NB4 (cell line): ENCODE measurements around the gene IRF5.

Experiments
- DNase-seq: peaks from one replicate; pipeline ENCODE4 v3.0.0; 2010; ENCODE audit warnings: low read depth
- H3K4me3 ChIP-seq: one replicate; pipeline ENCODE4 v1.5.1; 2011; ENCODE audit warnings: mild to moderate bottlenecking, low read depth, low read length, moderate library complexity
- CTCF ChIP-seq: IDR thresholded peaks from one replicate; pipeline ENCODE4 v1.5.1; 2012; ENCODE audit warnings: low read depth, low read length
- MAX ChIP-seq: IDR thresholded peaks from 2 replicates; pipeline ENCODE4 v1.6.1; 2011; ENCODE audit warnings: low read depth, low read length
- MYC ChIP-seq: IDR thresholded peaks from 2 replicates; pipeline ENCODE4 v1.6.1; 2011; ENCODE audit warnings: low read depth, low read length
- POLR2A ChIP-seq: IDR thresholded peaks from 2 replicates; pipeline ENCODE4 v1.6.1; 2011; ENCODE audit warnings: mild to moderate bottlenecking; ENCODE audit not compliant: insufficient read length; ENCODE audit errors: extremely low read depth

IRF5 gene

GRCh38 chr7:128931965-128932861 lies 5.5 kb upstream of the IRF5 start:
- DNase-seq = no peak
- TF ChIP-seq CTCF = no peak
- no peak for TF ChIP-seq MYC
- no peak for TF ChIP-seq MAX
- no peak for TF ChIP-seq POLR2A
- no peak overlapping the region for H3K4me3 ChIP-seq

GRCh38 chr7:128932862-128933179 lies 4.9 kb upstream of the IRF5 start:
- no peak for DNase-seq
- TF ChIP-seq POLR2A (no peak), CTCF (no peak), MAX (no peak)
- no peak overlapping the region for H3K4me3 ChIP-seq

- no peak for DNase-seq
- TF ChIP-seq MAX = peak; percentile 64; the same call in 1 of the 2 replicates
- TF ChIP-seq MYC = no peak
- H3K4me3 ChIP-seq = no peak overlapping the region
Observed at GRCh38 chr7:128933180-128933891, 4.4 kb upstream of the IRF5 start.

GRCh38 chr7:128934361-128935341 lies 3.1 kb upstream of the IRF5 start:
- no peak overlapping the region for H3K4me3 ChIP-seq
- DNase-seq = no peak
- no peak for TF ChIP-seq MYC
- TF ChIP-seq MAX = no peak
- no peak for TF ChIP-seq CTCF
- no peak for TF ChIP-seq POLR2A

GRCh38 chr7:128935342-128935730 lies 2.4 kb upstream of the IRF5 start:
- no peak for TF ChIP-seq POLR2A
- no peak for TF ChIP-seq MAX
- no peak for TF ChIP-seq MYC
- no peak for TF ChIP-seq CTCF
- no peak overlapping the region for H3K4me3 ChIP-seq
- DNase-seq = no peak
